ENCODE measurements around the gene CACNG6.
"Not testable (repeated sequence)": the region's sequence is repeated elsewhere in the genome, so short reads cannot be mapped to it uniquely, and the experiment has no call there.

Gene CACNG6, protein sequence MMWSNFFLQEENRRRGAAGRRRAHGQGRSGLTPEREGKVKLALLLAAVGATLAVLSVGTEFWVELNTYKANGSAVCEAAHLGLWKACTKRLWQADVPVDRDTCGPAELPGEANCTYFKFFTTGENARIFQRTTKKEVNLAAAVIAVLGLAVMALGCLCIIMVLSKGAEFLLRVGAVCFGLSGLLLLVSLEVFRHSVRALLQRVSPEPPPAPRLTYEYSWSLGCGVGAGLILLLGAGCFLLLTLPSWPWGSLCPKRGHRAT

DNA sequence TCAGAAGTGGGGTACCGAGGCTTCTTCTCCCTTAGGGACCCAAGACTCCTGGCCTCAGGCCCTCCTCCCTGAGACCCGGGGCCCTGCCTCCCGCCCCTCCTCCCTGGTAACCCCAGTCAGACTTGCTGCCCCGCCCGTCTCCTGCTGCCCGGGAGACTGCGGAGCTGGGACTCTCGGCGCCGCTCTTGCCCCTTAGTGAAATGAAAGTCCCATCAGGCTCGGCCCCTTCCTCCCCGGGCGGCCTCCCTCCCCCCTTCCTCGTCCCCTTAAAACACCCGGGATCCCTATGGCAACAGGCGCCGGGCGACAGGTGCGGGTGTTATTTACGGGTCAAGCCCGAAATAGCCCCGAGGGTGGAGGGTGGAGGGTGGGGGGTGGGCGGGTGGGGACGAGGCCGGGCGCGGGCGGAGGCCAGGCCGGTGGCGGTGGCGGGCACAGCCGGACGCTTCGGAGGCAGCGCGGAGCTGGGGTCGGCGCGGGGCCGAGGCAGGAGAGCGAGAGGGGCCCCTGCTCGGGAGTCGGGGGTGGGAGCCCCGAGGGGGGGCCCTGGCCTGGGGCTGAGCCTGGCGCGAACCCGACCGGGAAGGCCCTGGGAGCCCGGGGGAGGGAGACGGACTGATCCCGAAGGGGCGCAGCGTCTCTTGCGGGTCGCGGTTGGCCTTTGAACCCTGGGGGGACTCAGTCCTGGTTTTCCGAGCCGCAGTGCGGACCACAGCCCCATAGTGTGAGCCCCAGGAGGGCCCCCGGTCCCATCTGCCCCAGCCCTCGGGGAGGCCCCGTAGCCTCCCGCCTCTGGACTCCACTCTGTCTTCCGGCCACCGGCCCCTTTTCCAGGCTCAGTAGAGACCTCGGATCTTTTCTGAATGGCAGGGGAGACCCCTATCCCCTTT lies at the start of gene CACNG6:
Gene CACNG6 (plus strand): TSS at position 414 of the 890 bp plus-strand sequence. CDS start 1,241 bp downstream, outside the sequence.
- peaks cover 55% of the 10 kb centered on the region for H3K27me3 Mint-ChIP-seq
- no peak within 1 kb of the TSS for H3K27ac Mint-ChIP-seq
- H3K9me3 Mint-ChIP-seq, result peaks cover 11% of the 10 kb centered on the region
- no peak for ATAC-seq
- no peak within 1 kb of the TSS for H3K4me3 Mint-ChIP-seq
- peaks cover 4% of the 10 kb centered on the region for H3K36me3 Mint-ChIP-seq
- H3K4me1 Mint-ChIP-seq, result peaks cover 6% of the 10 kb centered on the region

DNA sequence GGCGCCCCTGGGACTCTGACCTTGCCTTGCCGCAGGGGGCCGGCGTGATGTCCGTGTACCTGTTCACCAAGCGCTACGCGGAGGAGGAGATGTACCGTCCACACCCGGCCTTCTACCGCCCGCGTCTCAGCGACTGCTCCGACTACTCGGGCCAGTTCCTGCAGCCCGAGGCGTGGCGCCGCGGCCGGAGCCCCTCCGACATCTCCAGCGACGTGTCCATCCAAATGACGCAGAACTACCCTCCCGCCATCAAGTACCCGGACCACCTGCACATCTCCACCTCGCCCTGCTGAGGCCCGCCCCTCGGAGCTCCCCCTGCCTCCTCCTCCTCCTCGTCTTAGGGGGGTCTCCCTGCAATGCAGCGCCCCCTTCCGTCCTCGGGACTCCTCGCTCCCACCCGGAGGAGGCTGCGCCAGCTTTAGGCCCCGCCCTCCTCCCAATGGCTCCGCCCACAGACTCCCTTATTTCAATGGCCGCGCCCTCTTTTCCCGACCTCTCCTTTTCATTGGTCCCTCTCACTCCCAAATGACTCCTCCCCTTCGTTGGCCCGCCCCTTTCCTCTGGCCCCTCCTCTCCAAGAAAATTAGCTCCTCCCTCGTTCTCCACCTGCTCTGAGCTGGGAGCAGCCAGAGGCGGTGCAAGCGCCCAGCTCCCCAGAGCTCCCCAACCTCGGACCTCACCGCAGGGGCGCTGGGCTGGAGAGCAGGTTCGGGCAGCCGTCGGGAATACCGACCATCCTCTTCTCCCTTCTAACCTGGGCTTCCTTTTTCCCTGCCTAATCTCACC lies 49.2 kb upstream of the CACNG6 start:
- no peak for ATAC-seq
- peaks cover 36% of the 10 kb centered on the region for H3K27me3 Mint-ChIP-seq
- H3K27ac Mint-ChIP-seq, result no peak overlapping the region
- peaks cover 22% of the 10 kb centered on the region for H3K9me3 Mint-ChIP-seq
- H3K36me3 Mint-ChIP-seq, result peaks cover 11% of the 10 kb centered on the region
- no peak overlapping the region for H3K4me3 Mint-ChIP-seq
- no peaks in the 10 kb centered on the region for H3K4me1 Mint-ChIP-seq

DNA sequence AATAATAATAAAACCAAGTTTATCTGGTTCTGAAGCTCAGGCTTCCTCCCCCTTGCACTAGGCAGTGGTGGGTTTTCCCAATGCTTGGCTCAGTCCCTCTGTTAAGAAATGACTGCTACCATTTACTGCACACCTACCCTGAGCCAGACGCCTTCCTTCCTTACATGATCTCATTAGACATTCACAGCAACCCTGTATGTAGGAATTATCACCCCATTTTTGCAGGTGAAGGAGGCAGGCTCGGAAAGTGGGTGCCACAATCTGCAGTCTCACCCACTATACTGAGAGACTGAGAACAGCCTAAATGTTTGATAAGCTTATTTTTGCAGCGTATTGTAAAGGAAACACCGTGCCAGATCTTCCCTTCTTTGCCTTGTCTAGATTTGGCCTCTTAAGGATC lies 47.0 kb upstream of the CACNG6 start:
- Mint-ChIP-seq H3K4me1 (no peaks in the 10 kb centered on the region), H3K27ac (no peak overlapping the region), H3K27me3 (peaks cover 45% of the 10 kb centered on the region), H3K4me3 (no peak overlapping the region), H3K9me3 (peaks cover 21% of the 10 kb centered on the region), H3K36me3 (peaks cover 11% of the 10 kb centered on the region)
- ATAC-seq, result no peak

GRCh38 chr19:53944933-53945332 lies 46.5 kb upstream of the CACNG6 start:
- Mint-ChIP-seq H3K36me3 (peaks cover 11% of the 10 kb centered on the region), H3K27ac (no peak overlapping the region), H3K4me1 (no peaks in the 10 kb centered on the region), H3K9me3 (peaks cover 21% of the 10 kb centered on the region), H3K4me3 (no peak overlapping the region), H3K27me3 (peaks cover 45% of the 10 kb centered on the region)
- ATAC-seq, result no peak

- peaks cover 19% of the 10 kb centered on the region for H3K9me3 Mint-ChIP-seq
- H3K27me3 Mint-ChIP-seq, result peaks cover 41% of the 10 kb centered on the region
- H3K4me1 Mint-ChIP-seq, result no peaks in the 10 kb centered on the region
- H3K4me3 Mint-ChIP-seq, result no peak overlapping the region
- ATAC-seq, result no peak
- H3K27ac Mint-ChIP-seq, result no peak overlapping the region
- H3K36me3 Mint-ChIP-seq, result peaks cover 11% of the 10 kb centered on the region
Observed at GRCh38 chr19:53945441-53945840, 46.0 kb upstream of the CACNG6 start.

DNA sequence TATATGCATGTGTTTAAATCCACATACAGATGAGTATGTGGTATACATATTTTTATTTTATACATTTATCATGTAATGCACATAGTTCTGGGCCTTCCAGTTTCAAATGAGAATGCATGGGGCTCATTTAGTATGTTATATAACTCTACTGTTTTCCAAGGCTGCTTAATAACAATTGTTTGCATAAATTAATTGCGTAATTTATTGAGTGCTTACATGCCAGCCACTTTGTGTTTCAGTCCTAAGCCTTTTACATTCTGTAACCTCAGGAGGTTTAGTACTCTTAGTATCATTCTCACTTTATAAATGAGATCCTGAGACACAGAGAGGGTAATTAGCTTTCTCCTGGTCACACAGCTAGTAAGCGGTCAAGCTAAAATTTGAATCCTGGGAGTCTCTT lies 45.4 kb upstream of the CACNG6 start:
- no peak overlapping the region for H3K4me3 Mint-ChIP-seq
- H3K4me1 Mint-ChIP-seq, result no peaks in the 10 kb centered on the region
- peaks cover 36% of the 10 kb centered on the region for H3K27me3 Mint-ChIP-seq
- no peak overlapping the region for H3K27ac Mint-ChIP-seq
- no peak for ATAC-seq
- peaks cover 11% of the 10 kb centered on the region for H3K36me3 Mint-ChIP-seq
- H3K9me3 Mint-ChIP-seq, result peaks cover 17% of the 10 kb centered on the region

DNA sequence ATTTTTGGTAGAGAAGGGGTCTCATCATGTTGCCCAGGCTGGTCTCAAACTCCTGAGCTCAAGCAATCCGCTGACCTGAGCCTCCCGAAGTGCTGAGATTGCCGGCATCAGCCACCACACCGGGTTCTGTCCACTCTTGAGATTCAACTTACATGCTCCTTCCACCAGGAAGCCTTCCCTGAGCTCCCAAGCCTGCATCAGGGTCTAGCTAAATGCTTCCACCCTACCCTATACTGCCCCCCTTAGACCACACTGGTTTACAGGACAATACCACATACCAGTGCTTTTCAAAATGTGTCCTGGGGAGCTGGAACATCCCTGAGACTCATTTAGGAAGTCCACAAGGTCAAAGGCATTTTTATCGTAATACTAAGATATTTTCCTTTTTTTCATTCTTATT lies 43.8 kb upstream of the CACNG6 start:
- H3K4me3 Mint-ChIP-seq, result no peak overlapping the region
- peaks cover 16% of the 10 kb centered on the region for H3K9me3 Mint-ChIP-seq
- H3K27ac Mint-ChIP-seq, result no peak overlapping the region
- no peaks in the 10 kb centered on the region for H3K4me1 Mint-ChIP-seq
- no peak for ATAC-seq
- peaks cover 33% of the 10 kb centered on the region for H3K27me3 Mint-ChIP-seq
- H3K36me3 Mint-ChIP-seq, result peaks cover 8% of the 10 kb centered on the region

DNA sequence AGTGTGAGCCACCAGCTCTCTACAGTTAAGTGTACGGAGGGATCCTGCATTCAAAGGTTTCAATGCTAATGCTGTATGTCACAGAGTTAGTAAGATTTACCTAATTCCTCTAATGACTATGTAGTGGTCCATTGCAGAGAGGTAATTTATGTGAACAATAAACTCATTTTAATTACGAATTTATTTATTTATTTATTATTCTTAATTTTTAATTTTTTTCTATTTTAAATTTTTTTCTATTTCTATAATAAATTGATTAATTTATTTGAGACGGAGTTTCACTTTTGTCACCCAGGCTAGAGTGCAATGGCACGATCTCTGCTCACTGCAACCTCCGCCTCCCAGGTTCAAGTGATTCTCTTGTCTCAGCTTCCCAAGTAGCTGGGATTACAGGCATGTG lies 42.8 kb upstream of the CACNG6 start:
- H3K4me3 Mint-ChIP-seq, H3K36me3 Mint-ChIP-seq, ATAC-seq, H3K4me1 Mint-ChIP-seq, H3K27ac Mint-ChIP-seq: not testable (repeated sequence)
- Mint-ChIP-seq H3K27me3 (peaks cover 24% of the 10 kb centered on the region), H3K9me3 (peaks cover 11% of the 10 kb centered on the region)

DNA sequence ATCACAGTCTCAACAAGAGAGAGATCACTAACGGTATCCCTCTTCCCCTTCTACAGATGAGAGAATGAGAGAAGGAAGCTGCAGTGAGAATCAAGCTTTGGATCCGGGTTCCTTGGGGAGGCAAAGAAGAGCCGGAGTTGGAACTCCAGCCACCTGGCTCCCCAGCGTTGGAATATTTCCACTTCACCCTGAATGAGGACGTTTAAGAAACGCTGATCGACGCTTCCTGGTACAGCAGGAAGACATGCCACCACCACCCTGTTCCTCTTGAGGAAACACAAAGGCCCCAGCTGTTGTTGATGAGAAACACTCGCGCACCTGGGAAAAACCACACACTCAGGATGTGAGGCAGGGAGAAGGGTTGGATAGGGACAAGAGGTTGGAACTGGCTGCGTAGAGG lies 40.0 kb upstream of the CACNG6 start:
- no peak for ATAC-seq
- H3K9me3 Mint-ChIP-seq, result peaks cover 13% of the 10 kb centered on the region
- H3K27ac Mint-ChIP-seq, result no peak overlapping the region
- H3K27me3 Mint-ChIP-seq, result peaks cover 34% of the 10 kb centered on the region
- H3K4me1 Mint-ChIP-seq, result no peaks in the 10 kb centered on the region
- no peak overlapping the region for H3K4me3 Mint-ChIP-seq
- no peaks in the 10 kb centered on the region for H3K36me3 Mint-ChIP-seq

GRCh38 chr19:53951947-53952346 lies 39.5 kb upstream of the CACNG6 start:
- ATAC-seq, result no peak
- Mint-ChIP-seq H3K9me3 (peaks cover 12% of the 10 kb centered on the region), H3K36me3 (no peaks in the 10 kb centered on the region), H3K27me3 (peaks cover 35% of the 10 kb centered on the region), H3K4me1 (no peaks in the 10 kb centered on the region), H3K27ac (no peak overlapping the region), H3K4me3 (no peak overlapping the region)

GRCh38 chr19:53953383-53953782 lies 38.1 kb upstream of the CACNG6 start:
- H3K4me3 Mint-ChIP-seq, result no peak overlapping the region
- no peak for ATAC-seq
- H3K27me3 Mint-ChIP-seq, result peaks cover 39% of the 10 kb centered on the region
- H3K4me1 Mint-ChIP-seq, result no peaks in the 10 kb centered on the region
- peaks cover 8% of the 10 kb centered on the region for H3K9me3 Mint-ChIP-seq
- H3K36me3 Mint-ChIP-seq, result peaks cover under 1% of the 10 kb centered on the region
- no peak overlapping the region for H3K27ac Mint-ChIP-seq

DNA sequence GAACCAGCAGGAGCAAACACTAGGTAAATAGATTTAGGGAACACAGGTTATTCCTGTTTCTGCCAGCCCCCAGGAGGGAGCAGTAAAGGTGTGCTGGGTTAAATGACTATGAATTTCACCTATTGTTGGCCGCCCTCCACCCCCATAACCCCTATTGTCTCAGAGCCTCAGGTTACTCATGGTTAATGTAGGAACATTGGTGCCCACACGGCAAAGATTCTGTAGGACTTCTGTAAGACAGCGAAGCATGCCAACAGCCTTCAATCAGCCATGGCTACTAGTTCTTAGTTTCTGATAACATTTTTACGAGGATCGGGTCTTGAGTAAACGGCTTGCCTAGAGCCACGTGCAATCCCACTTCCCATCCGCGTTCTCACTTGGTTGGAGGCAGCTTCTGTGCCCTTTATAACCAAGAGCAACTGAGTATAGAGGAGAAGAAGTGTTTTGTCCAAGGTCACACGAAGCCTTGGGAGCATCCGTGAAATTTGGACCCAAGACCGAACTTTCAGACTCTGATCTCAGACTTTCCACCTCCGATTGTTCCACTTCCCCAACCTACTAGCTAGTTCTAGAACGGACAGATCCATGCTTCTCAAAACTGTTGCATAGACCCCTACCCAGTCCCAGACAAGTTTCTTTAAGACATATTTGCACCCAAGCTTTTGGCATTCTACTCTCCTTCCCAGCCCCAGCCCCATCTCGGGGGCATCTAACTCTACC lies 33.8 kb upstream of the CACNG6 start:
- Mint-ChIP-seq H3K36me3 (peaks cover 6% of the 10 kb centered on the region), H3K27me3 (peaks cover 68% of the 10 kb centered on the region), H3K4me1 (no peaks in the 10 kb centered on the region), H3K4me3 (no peak overlapping the region), H3K27ac (no peak overlapping the region), H3K9me3 (peaks cover 19% of the 10 kb centered on the region)
- ATAC-seq, result no peak

DNA sequence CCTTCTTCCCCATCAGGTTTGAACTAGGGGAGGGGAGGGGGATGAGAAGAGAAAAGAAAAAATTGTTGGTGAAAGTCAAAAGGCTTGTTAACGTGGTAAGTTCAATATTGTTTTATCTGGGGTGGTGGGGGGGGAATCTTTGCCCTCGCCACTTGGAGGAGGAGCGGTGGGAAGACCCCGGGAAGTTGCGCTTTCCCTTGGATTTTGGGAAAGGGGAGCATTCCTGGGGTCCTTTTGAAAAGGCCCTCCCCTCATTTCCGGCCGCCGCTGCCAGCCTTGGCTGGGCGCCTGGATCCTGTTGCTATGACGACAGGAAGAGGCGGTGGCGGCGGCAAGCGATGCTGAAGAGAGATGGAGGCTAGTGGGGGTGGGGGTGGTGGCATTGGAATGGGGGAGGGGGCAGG lies 33.3 kb upstream of the CACNG6 start:
- no peak for ATAC-seq
- peaks cover 69% of the 10 kb centered on the region for H3K27me3 Mint-ChIP-seq
- no peak overlapping the region for H3K4me3 Mint-ChIP-seq
- peaks cover 6% of the 10 kb centered on the region for H3K36me3 Mint-ChIP-seq
- no peaks in the 10 kb centered on the region for H3K4me1 Mint-ChIP-seq
- H3K9me3 Mint-ChIP-seq, result peaks cover 19% of the 10 kb centered on the region
- no peak overlapping the region for H3K27ac Mint-ChIP-seq

GRCh38 chr19:53958823-53959757 lies 32.3 kb upstream of the CACNG6 start:
- peaks cover 23% of the 10 kb centered on the region for H3K9me3 Mint-ChIP-seq
- peaks cover 78% of the 10 kb centered on the region for H3K27me3 Mint-ChIP-seq
- H3K4me3 Mint-ChIP-seq, result no peak overlapping the region
- no peak for ATAC-seq
- H3K27ac Mint-ChIP-seq, result no peak overlapping the region
- H3K4me1 Mint-ChIP-seq, result no peaks in the 10 kb centered on the region
- H3K36me3 Mint-ChIP-seq, result peaks cover 6% of the 10 kb centered on the region

Data from stimulated activated memory B cell treated with anti-CD40 and anti-IgM and Interleukin-4, amounts not matched to agents 10 μg/mL and 1 μg/mL and 100 μg/mL, for 72 hours (primary cell).